NCI-H2029 treated with DMSO at 0.1 percent for 48 hours (cell line): Measurements from ENCODE around the gene KRTAP10-6.
"Not testable (repeated sequence)": the region's sequence is repeated elsewhere in the genome, so short reads cannot be mapped to it uniquely, and the experiment has no call there.

Source experiments
- DNase-seq: peaks from one replicate; lab custom pipeline; 2025; lab: John Stamatoyannopoulos, UW

Gene KRTAP10-6

DNA sequence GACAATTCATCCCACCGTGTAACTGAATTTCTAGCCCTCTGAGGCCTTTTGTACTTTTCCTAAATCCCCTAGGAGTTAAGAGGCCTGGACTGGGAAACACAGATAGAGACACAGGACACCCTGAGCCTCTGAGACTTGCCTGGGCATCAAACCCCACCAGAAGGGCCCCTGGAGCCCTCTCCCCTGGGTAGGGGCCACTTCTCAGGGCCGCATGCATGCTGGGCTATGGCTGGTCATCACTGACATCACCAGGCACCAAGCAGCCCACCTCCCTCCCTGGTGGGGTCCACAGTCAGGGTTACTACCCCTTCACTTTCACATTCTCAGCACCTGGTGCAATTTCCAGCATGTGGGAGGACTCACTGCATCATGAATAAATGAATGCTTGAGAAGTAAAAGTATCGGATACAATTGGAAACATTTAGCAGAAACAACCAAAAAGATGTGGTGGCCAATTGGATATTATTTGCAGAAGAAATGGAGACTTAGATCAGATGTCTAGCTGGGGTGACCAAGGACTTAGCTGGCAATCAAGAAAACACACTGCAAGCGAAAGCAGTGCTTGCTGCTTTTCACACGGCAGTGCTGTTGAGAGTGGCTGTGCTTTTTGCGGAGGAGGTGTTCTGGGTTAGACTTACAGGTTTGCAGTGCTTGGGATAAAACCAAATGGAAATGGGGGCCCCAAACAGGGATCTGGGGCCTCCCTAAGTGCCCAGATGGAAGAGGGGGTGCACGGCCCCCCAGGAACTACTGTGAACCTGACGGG is 7.1 kb upstream of the KRTAP10-6 start:
- DNase-seq = no peak

DNA sequence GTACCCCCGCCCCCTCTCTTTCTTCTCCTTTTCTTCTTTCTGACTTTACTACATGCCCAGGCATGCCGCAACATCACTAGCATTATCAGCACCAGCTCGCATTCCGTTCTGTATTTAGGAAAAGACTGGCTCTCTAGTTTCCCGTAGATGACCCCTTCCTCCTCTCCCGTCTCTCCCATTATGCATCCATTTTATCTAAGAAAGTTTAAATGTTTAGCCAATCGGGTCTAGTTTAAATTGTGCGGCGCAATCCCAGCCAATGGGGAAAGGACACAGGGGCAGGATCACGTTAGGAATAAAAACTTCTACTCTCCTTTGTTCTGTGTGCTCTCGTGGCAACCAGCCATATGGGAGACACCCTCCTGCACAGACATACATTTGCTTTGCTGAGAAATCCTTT is 5.8 kb upstream of the KRTAP10-6 start:
- no peak for DNase-seq

DNA sequence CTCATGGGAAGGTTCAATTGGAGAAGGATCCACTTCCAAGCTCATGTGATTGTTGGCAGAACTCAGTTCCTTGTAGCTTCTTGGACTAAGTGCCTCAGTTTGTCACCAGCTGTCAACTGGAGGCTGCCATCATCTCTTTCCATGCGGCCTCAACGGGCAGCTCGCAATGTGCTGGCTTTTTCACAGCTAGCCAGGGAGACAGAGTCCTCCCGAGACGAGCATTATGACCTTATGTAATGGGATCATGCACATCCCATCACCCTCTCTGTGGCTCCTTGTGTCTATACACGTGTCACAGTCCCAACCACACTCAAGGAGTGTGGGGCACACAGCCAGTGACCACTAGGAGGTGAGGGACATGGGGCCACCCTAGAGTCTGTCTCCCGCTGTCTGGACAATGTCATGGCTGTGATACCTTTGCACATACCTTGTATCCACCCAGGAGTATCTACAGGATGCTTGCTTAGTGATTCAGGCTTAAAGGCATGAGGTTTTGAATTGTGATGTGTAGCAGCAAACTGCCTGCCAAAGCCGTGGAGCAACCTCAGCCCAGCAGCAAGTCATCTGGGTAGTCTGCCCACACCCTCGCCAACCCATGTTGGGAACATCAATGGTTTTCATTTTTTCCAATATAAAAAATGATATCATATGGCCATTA is 3.9 kb upstream of the KRTAP10-6 start:
- no peak for DNase-seq

DNA sequence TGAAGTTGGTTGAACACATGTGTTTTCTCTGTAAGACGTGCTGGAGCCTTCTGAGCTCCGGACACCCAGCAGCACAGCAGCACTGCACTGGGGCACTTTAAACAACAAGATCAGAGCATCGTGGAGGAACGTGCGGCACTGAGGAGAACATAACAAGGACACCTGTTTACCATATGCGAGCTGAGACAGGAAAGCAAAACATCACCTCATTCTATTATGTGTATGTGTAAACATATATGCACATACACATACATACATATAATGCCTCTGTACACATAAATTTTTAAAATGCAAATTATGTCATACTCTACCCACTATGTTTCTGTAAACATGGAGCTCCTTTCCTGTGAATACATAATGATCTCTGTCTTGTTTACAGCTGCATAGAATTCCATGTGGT is 3.2 kb upstream of the KRTAP10-6 start:
- no peak for DNase-seq

DNA sequence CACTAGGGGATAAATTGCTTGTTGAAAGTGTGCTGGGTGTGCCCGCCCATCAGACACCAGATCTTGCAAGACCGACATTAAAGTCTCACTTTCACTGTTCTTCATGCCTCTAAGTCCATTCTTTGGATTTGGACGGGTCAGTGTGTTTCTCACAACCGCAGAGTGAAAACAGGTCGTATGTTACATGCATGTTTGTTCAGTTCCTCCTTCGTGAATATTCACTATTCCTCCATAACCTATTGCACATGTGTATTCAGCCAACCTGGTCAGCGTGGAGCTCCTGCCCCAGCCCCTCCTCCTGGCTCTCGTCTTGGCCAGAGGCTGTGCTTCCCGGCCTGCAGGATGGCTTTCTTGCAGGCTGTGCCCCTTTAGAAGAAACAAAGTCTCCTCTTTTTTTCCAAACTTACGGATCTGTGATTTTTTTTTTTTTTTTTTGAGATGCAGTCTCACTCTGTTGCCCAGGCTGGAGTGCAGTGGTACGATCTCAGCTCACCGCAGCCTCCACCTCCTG is 2.2 kb upstream of the KRTAP10-6 start:
- no peak for DNase-seq

DNA sequence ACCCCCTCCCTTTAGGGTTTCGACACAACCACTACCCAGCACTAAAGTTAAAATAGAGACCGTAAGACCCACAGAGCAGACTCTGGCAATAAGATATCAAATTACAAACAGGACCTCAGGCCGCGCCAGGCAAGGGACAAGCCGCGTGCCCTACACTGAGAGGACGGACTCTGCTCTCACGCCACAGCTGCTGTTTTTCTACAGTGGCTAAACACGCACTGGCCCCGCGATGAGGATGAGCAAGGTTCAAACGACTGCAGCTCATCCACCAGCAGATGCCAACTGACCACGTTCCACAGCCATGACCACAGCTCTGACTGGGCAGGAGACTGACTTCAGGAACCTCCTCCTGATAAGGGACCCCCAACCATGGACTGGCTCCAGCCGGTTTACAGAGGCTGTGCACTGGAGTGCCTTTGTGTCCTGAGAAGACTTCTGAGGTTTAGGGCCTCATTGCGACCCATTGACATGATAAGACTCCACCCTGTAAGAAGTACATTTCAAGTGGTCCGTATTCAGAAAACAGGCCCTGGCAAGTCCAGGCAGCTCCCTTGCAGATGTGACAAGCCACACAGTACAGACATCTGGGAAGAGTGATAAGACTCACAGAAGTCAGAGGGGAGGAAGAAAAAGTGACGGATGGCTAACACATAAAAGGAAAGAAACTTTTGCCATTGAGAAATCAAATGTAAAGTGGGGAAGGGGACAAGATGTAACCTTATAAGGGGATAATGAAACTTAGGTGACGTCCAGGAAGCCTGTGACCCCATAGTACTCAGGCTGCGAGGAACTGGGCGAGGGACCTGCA is 1.5 kb upstream of the KRTAP10-6 start:
- DNase-seq = no peak

DNA sequence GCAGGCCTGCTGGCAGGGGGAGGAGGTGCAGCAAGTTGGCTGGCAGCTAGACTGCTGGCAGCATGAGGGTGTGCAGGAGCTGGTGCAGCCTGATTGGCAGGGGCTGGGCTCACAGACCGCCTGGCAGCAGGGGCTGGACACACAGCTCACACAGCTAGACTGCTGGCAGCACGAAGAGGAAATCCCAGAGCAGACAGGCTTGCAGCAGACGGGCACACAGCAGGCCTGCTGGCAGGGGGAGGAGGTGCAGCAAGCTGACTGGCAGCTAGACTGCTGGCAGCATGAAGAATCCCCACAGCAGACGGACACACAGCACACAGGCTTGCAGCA is 539 bp downstream of the KRTAP10-6 start:
- not testable (repeated sequence) for DNase-seq

DNA sequence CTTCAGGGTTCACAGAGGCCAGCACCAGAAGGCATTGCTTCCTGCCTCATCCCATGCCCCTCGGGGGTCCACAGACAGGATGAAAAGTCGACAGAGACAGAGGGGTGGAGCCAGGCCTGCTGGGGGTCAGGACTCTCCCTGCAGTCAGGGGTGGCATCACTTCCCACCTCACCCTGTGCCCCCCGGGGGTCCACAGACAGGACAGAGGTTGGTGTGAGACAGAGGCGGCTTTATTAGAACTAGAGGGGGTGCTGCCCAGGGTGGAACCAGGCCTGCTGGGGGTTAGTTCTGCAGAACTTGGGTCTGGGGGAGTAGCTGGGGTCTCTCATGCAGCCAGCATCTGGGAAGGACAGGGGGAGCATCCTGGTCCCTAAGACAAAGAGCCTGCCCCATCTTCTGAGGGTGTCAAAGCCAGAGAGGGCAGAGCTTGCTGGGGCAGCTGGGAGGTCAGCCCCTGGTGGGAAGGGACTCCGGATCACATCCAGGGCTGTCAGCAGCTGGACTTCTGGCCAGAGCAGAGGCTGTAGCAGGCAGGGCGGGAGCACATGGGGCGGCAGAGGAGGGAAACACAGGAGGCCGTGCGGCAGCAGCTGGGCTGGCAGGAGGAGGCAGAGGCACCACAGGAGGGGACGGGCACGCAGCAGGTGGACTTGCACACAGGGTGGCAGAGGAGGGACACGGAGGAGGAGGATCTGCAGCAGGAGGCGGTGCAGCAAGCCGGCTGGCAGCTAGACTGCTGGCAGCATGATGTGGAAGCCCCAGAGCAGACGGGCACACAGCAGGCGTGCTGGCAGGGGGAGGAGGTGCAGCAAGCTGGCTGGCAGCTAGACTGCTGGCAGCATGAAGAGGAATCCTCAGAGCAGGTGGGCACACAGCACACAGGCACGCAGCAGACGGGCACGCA is 1.2 kb downstream of the KRTAP10-6 start:
- not testable (repeated sequence) for DNase-seq

DNA sequence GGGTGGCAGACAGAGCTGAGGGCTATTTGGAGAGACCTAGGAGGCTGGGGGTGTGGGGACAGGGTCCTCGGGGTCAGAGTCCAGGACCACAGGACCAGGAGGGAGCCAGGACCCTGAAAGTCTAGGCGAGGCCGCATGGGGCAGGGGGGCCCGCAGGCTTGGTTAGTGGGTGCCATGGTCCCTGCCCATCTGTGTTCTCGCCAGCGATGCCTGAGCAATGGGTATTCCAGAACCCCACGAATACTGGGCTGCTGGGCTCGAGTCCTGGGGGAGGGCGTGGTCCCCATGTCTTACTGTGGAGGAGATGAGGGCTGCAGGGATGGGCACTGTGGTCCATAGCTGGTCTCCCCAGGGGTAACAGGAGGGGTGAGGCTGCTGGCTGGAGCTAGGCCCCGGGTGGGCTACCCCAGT is 2.0 kb downstream of the KRTAP10-6 start:
- DNase-seq = no peak

DNA sequence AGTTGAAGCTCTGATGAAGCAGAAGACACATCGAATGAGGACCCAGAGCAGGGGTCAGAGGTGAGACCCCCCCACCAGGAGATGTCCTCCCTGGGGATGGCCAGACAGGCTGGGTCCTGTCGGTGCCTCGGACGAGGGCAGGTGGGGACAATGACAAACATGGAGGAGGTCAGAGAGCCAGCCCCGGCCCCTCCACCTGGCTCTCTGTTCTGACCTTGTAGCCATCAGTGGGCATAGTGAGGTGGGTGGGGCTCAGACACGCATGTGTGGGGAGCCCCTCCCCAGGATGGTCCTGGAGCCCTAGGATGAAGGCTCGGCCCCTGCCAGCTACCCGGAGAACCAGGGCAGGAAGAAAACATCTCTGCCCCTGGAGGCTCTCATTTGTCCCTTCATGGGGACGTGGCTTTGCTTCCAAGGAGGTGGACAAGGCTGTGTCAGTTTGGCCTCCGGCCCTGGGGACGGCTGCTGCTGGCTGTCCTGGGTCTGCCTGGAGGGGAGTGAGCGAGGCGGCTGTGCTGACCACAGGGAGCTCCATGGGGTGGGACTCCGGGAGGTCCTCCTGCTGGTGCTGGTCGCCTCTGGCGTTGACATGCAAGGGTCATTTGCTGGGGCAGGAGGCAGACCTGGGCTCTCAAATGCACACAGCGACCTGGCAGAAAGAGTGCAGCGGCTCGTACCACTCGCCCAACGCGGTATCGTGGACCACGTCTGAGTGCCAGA is 2.6 kb downstream of the KRTAP10-6 start:
- no peak for DNase-seq

DNA sequence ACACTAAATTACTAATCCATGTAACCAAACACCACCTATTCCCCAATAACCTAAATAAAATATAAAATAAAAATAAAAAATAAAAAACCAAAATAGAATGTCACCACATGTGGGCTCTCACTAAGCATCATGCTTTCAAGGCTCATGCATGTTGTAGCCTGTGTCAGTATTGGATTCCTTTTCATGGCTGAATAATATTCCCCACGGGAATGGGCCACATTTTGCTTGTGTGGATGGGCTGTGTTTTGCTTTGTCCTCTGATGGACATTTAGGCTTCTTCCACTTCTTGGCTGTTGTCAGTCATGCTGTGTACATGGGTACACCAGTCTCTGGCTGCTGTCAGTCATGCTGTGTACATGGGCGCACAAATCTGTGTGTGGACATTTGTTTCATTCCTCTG is 3.2 kb downstream of the KRTAP10-6 start:
- no peak for DNase-seq

DNA sequence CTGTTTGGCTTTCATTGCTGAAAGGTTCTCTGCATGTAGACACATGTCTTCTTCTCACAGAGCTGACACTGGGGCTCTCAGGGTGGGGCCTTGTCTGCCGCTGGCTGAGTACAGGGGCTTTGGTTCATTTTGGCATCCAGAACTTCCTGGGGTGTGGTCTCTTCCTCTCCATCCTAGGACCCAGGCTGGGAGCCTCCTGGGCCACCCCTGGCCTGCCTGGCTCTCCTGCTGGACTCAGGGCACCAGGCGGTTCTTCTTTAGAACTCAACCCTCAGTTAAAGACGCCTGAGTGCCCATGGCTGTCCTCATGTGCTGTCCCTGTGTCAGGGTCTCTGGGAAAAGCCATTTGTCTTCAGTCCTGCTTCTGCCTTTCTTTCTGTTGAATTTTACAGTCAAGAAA is 6.4 kb downstream of the KRTAP10-6 start:
- no peak for DNase-seq

DNA sequence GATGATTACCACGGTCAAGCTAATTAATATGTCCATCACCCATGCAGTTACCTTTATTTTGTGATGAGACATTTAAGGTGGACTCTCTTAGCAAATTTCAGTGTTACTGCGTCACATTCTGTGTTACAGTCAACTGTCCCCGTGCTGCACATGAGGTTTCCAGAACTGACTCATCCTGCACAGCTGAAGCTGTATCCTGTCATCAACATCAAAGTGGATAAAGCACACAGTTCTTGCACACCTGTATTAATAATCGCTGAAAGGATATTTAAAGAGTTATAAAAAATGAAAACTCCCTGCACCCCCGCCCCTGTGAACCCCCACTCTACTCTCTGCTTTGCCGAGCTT is 8.5 kb downstream of the KRTAP10-6 start:
- DNase-seq = no peak

DNA sequence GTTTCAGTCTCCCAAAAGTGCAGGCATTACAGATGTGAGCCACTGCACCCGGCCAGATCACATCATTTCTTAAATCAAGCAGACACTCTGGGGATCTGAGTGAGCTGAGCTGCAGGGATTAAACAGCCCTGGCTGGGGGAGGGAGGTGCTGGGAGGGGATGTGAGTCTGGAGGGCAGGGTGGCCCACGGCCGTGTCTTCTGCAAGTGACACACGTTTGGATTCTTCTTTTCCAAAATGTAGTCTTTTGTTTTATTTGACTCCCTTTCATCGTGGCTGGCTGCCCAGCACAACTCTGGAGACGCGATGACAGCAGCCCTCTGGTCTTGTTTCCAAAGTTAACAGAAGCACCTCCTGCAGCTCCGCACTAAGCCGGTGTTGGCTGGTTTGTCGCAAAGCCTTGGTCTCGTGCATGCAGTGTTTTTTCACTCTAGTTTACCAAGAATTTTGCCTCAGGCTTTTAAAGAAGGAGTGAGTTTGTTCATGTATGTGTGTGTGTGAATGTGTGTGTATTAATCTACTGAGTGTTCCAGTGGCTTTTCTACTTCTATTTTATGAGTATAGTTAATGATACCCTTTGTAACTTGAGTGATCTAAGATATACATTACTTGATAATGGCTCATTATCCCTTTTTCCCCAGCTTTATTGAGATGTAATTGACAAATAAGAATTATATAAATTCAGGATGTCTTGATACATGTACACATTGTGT is 9.1 kb downstream of the KRTAP10-6 start:
- no peak for DNase-seq

DNA sequence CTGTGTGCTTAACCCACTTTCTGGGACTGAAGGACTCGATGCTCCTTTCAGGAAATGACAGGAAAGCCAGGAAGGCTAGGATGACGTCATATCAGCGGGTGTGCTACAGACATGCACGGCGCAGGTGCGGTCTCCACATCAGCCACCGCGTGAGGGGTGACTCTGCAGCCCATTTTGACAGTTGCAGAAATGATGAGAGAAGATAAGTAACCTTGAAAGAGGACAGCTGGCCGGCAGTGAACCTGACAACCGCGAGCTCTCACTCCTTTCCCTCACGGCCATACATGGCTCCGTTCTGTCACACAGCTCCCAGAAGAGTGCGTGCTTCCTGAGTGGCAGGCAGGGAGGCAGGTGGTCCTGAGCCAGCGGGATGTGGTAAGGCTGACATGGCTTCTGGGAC is 10.2 kb downstream of the KRTAP10-6 start:
- no peak for DNase-seq

DNA sequence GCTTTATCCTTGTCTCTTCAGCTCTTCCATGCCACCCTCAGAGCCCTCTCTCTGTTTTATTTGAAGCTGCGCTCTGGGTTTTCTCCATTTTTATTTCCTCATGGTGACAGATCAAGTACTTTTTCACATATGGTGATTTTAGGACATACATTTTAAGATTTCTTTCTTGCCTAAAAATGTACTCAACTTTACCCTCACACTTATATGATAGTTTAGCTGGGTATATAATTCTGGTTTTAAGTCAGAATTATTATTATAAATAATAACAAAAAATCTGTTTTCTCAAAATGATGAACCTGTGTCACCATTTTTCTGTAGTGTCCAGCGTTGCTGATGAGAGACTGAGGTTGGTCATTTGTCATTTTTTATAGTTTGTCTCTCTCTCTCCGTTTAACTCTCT is 11.1 kb downstream of the KRTAP10-6 start:
- DNase-seq = no peak

DNA sequence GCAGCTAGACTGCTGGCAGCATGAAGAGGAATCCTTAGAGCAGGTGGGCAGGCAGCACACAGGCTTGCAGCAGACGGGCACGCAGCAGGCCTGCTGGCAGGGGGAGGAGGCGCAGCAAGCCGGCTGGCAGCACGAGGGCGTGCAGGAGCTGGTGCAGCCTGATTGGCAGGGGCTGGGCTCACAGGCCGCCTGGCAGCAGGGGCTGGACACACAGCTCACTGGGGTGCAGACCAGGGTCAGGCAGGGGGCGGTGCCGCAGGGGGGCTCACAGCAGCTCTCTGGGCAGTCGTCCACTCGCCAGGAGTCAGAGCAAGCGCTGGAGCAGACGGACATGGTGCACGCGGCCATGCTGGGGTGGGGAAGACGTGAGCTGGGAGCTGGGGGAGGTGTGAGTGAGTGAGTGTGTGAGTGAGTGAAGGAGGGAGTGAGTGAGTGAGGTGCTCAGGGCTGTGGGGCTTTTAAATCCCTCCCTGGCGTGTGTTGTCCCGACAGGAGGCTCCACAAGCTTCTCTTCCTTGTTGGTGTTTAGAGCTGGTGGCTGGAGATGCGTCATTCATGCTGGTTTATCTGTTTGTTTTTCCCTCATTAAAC is 12.0 kb downstream of the KRTAP10-6 start, which contains the start of gene KRTAP10-5:
KRTAP10-5 (minus strand) TSS at position 374 of the 591 bp plus-strand sequence; CDS start at position 348, 26 bp downstream.
- not testable (repeated sequence) for DNase-seq

DNA sequence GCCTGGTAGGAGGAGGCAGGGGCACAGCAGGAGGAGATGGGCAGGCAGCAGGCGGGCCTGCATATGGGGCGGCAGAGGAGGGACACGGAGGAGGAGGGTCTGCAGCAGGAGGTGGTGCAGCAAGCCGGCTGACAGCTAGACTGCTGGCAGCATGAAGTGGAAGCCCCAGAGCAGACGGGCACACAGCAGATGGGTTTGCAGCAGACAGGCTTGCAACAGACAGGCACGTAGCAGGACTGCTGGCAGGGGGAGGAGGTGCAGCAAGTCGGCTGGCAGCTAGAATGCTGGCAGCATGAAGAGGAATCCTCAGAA is 12.5 kb downstream of the KRTAP10-6 start:
- DNase-seq = no peak

DNA sequence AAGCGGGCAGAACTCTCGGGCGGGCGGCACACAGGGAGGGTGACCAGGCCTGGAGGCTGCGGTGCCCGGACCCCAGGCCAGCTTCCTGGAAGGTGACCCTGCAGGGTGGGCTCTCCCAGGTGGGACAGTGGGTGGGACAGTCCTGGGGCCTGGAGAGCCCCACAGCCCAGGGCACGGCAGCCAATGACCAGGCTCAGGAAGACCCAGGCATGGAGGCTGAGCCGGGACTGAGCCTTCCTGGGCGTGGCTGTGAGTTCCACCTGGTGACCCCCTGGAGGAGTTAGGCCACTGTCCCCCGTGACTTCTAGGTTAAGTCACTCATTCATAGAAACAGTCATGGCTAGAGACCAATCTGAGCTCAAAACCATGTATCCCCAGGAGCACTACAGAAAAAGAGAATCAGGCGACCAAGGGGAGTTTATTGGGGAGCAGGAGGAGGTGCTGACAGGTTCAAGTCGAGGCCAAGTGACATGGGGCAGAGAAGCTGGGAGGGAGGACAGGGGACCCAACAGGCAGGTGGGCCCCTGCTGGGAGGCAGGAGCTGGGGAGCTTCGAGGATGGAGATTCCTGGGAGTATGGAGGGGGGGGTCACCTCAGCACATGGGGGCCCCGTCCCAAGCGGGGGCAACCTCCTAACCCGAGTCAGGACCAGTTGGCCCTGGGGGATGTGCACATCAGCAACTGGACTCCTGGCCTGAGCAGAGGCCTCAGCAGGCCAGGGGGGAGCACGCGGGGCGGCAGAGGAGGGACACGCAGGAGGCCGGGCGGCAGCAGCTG is 13.1 kb downstream of the KRTAP10-6 start:
- no peak for DNase-seq
